Endometrium (tissue), 2 donors: ENCODE measurements around the gene G0S2.

Experiments
- FAIRE-seq: peaks from 2 replicates; lab custom pipeline; 2012; peaks lifted over from hg19 to GRCh38; lab: Jason Lieb, UNC
- donor health status: control.
- donor health status: control.

G0S2 gene

DNA sequence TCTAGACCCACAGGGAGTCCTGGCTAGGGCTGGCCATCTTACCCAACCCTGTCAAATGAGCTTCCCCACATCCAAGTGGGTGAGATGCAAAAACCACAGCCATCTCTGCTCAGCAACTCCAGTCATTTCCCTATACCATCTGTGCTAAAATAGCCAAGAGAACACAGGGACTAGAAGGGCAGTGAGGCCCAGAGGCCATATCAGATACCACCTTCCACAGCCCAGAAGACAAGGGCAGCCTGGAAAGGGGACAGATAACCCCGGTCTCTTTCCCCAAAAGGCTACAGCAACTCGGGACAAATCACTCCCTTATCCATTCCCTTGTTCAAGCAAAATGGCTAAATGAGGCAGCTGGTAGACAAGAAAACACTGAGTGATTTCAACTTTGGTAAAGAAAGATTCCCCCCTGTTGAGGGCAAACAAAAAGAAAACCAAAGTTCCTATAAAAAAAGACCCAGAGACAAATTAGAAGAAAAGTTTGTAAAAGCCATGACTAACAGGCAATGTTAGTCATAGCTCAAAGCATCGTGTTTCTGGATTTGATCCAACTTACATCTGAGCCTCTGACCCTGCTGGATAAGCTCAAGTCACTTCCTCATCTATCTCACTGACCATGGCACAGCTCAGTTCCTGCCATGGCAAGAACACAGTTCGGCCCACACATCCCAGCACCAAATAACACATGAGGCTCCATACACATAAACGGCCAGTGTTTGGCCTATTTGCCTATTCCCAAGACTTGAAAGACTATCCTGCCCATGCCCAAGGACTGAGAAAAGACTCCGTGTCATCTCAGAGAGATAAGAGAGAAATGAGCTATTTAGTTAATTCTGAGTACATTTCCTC, 26.1 kb upstream of the G0S2 start:
- FAIRE-seq: no peak

DNA sequence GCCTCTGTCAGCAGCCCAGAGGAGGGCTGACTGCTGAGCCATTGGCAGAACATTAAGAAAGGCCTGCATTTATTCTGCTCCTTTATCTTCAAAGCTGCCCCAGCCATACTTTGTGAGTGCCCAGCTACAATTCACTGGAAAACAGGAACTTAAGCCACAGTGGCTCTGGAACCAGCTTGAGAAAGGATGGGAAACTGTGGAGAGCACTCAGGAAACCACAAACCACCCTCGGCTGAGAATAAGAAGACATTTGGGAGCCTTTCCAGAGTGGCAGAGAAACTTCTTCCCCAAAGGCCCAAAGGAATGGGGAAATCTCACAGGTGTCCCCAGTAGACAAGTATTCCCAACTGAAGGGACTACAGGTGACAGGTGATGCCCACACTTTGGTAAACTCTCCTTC, 24.8 kb upstream of the G0S2 start:
- FAIRE-seq: no peak

DNA sequence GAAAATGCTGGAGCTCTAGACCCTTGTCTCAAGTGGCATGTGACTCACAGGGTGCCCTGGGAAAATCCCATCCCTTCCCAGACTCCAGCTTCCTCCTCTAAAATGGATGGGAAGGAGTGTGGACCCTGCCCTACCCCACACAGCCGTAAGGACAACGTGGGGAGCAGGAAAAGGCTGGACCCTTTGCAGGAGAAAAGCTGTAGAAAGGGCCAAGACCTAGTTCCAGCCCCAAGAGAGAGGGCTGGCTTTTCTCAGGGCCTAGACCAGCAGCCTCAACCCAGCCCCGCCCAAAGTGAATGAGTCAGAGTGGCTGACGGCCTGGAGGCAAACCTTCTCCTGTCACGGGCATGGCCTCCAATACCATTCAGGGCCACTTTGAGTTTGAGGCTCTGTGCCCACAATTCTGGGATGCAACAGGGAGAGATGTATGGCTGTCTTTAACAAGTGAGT, 24.0 kb upstream of the G0S2 start:
- no peak for FAIRE-seq

DNA sequence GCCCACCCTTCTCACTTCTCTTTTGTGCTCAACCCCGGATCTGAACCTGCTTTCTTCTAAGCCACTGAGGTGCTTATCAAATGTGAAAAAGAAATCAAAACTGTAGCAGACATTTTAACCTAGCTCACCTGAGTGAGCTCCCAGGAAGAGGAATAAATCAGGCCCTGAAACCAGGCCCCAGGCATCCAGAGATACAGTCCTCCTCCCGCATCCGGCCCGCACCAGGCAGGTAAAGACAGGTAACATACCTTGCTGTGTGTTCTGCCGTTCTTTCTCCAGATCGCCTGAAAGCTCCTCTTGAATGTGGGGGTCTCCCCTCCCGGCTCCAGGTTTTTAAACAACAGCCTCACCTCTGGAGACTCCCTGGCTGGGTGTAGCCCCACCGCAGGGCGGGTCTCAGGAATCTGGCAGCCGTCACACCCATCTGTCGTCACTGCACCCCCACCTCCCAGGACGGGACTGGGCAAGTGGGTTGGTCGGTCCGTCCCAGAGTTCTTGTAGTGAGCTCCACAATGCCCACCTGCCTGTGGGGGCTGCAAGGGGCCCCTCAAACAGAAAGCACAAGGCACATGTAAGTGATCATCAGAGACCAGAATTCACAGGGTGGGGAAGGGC, 23.0 kb upstream of the G0S2 start, which contains the start of gene LAMB3:
TSS of gene LAMB3 (minus strand) at position 305 of the 615 bp plus-strand sequence. CDS start 1,481 bp downstream, outside the sequence.
- FAIRE-seq: no peak

DNA sequence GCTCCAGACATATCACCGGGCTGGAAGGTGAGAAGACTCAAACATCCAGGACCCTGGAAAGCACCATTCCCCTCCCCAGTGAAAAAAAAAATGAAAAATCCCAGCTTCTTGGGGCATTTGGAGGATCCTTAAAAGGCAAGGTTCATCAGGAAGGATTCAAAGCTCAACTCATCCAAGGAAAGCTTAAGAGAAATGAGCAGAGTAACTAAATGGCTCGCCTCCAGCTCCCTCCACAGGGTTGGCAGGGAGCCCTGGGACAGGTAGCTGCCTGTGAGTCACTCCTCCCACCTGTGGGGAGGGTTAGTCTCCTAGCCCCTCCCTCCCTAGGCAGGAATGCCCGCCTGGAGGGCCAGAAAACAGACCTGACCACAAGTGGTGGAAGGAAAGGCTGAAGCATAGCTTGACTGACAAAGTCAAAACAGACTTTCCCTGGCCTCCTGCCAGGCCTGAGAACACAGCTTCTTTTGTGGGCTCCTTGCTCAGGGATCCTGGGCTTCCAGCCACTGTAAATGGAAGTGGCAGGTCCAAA, 22.3 kb upstream of the G0S2 start:
- no peak for FAIRE-seq

DNA sequence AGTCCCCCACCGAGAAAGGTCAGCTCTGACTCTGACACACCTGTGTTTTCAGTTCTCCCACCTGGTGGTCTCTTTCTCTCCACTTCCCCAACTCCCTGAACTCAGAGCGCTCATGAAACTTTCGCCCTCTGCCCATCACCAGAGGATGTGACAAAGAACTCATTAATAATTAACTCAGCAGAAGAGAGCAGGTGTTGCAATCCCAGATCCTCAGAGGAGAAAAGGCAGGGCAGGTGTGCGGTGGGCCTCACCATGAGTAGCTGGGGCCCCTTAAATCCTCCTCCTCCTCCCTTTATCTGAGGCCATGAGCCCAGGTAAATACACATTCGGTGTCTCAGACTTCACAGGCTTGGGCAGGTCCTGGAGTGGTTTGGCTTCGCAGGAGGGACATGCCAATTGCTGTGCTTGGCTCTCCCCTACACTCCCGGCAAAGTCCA, 21.3 kb upstream of the G0S2 start:
- no peak for FAIRE-seq

DNA sequence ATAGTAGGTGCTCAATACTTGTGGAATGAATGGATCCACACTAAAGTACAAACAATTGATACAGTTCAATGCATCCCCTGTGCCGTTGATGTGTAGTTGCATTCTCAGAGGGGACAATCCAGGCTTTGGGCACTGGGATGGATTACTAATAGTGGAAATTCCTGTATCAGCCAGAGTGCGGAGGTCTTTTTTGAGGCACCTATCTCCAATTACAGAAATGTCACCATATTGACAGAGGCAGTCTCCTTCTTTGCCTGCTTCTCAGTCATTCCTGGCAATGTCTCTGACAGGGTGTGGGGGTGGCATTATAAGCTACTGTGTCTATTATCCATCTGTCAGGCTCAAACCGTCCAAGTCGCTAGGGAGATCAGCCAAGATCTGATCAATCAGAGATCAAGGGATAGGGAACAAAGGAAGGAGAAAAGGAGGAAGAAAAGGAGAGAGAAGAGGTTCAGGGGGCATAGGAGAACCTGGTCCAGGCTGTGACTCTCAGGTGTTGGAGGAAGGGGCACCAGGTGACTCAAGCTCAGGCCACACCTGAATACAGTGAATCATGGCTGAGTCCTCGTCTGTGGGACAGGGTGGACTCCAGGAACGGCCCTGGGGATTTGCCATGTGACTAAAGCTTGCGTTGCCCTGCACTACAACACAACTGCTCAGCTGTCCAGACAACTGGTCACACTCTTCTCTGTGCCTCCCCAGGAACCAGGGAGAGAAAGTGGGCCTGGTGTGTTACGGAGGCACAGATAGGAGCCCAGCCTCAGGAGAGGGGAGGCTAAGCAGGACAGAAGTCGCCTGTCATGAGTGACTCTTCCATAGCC, 19.6 kb upstream of the G0S2 start:
- FAIRE-seq: no peak

DNA sequence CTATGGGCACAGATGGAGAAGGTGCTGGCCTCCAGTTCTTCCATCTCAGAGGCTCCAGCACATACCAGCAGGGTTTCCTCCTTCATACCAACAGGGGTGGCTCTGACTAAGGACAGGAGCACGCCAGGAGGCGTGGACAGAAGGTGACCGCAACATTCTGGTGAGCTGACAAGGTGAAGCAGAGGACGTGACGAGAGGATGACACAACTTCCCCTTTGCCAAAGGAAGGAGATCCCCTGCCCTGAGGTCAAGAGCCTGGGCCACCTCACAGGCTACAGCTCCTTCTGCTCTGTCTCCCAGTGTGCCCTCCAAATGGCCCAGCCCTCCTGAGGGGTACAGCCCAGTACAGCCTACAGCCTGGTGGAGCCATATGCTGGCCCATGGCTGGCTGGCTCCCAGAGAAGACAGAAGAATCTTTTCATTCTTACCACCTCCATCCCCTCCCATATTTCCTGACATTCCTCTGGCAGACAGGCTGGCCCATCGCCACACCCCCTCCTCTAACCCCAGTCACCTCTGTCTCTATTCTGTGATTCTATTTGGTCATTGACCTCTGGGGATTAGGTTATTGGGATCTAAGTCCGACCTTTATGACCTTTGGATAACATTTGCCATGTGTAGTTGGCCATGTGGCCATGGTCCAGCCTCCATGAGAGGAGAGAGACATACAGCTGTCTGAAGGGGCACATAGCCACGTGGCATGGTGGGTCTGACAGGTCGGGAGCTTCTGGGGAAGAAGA, 17.9 kb upstream of the G0S2 start:
- no peak for FAIRE-seq

DNA sequence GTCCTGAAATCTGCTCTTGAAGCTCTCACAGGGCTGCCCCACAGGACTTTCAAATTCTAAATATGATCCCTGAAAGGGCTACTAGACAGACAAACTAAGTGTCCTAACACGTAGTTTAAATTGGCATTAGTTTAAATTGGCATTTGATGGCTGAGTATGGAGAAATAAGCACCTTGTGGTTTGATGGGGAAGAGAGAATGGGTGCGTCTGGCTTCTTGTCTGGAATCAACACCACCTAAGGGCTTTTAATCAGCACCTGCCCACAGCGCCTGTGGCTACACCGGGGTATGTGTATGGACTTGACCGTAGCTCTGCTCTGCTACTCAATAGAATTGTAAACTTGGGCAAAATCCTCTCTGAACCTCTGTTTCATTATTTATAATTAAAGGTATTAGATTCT, 17.3 kb upstream of the G0S2 start:
- FAIRE-seq: no peak

DNA sequence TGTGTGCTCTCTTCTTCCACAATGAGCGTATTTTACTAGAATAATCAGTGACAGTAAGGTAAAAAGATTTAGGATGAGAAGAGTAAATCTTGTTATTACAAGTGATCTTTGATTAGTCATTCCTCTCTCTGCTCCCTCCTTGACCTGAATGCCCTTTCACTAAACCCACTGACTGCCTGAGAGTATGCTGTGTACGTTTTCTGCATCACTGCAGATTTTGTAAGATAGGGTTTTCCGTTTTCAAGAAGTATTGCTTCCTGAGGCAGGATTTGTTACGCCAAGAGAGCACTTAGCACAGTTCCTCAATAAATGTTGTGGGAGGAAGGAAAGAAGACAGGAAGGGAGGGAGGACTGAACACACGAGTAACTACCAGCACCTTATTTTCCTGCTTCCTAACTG, 15.3 kb upstream of the G0S2 start:
- FAIRE-seq: no peak

DNA sequence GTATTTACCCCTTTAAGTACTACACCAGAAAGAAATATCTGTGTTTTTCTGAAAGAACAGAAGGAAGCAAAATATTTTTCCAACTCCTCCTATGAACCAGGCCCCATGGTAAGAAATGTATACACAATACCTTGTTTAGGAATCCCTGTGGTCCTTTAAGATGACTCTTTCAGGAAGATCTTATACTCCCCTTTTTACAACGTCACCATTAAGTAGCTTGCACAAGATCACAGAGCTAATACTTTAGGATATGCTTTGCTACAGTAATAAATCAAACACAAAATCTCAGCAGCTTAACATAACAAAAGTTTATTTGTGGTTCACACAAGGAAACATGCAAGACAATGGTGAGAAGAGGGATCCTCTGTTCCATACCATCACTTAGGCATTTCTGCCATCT, 14.1 kb upstream of the G0S2 start:
- no peak for FAIRE-seq

DNA sequence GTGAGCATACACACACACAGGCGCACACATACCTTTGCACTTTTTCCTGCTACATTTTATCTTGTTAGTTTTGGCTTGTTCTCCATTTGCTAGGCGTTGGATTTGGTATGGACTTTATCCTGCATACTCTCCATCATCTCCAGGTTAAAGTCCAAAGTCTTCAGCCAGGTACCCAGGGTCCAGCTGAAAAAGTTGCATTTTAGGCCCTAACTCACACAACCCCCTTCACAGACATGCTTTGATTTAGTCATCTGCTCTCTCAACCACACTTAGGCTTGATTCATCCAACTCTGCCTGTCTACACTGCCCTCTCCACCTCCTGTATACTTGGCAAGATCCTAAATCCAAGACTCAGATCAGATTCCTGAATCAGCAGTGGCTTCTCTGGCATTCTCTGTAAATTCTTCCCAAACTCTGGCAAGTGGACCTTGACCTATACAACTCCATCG, 12.3 kb upstream of the G0S2 start:
- no peak for FAIRE-seq

DNA sequence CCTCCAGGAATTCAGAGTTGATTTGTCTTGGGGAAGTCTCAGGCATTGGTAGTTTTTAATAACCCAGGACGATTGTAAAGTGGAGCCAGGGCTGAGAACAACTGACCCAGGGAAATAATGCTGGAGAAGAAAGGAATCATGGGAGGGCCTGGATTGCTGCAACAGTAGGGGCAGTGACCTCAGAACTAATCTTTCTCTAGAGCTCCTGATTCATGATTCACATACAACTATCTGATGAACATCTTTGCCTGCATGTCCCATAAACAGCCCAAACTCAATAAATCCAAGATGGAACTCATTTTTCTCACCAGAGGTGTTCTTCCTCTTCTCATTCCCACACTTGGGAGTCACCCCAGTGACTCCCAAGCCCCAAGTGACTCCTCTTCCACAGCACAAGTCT, 8.1 kb upstream of the G0S2 start:
- no peak for FAIRE-seq

DNA sequence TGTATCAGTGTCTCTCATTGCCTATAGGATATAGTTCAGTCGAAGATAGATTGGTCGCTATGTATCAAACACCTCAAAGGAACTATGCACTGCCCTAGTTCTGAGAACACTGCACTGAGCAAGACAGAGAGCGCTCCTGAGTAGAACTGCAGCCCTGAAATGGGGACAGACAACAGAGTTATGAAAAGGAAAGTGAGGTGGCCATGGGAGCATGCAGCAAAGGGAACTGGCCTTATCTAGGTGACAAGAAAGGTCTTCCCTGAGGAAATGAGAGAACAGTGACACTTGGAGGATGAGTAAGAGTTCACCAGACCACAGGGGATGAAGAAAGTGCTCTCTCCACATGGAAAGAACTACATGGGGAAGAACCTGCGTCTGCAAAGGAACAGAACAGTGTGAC, 7.5 kb upstream of the G0S2 start:
- FAIRE-seq: no peak

DNA sequence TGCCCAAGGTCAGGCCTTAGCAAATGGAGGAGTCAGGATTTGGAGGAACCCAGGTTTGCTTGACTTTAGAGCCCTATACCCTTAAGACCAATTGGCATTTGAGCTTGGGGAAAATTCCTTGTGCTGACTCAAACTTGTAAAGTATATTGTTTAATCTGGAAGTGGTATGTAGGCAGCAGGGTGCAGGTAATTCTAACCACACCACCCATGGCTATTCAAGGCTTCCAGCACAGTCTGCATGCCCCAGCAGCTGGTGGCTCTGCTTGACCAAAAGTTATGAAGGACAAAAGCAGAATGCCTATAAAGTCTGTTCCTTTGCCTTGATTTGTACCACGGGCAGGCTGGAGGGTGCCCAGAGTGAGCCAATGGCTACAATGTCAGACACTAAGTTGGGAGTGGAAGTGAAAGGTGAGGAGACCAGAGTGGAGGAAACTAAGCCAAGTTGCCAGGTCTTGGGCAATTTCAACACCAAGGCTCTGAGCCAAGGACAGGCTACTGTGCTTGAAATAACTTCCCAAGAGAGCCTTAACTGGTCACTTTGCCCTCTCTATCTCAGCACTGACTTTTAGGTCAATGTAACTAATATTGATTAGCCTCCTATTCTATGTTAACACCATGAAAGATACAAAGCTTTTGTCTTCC, 4.7 kb upstream of the G0S2 start:
- no peak for FAIRE-seq

DNA sequence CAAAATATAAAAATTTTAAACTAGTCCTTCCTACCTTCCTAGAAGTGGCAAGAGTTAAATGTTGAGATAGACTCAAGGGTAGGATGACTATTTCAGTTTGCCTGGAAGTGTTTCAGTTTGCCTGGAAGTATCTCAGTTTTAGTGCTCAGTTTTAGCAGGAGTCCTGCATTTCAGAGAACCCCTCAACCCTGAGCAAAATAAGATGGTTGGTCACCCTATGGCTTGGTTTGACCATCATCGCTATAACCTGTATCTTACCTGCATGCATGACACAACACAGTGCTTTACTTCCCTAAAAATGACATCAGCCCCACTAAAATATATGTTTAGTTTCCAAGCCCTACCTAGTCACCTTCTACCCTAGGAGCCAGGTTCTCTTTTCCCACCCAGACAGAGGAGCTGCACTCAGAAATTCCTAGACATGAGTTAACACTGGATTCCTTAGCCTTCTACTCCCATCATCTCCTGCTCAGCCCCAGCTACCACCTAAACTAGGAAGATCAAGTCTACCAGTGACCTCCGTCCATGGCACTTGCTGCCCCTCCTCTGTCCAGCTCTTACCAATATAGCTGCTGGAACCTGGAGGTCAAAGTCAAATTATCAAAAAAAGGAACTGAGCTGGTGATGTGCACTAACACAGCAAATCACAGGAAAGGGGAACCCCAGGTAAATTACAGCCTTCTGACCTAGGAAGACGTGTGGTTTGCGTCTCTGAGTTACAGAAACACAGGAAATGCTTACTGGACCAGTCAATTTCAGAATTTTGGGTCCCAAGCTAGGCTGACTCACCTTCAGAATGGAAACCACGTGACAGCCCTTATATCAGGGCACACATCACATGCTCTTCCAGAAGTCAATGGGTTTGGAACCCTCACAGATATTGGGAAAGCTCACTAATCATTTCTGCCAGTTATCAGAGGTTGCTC, 2.2 kb upstream of the G0S2 start:
- no peak for FAIRE-seq

DNA sequence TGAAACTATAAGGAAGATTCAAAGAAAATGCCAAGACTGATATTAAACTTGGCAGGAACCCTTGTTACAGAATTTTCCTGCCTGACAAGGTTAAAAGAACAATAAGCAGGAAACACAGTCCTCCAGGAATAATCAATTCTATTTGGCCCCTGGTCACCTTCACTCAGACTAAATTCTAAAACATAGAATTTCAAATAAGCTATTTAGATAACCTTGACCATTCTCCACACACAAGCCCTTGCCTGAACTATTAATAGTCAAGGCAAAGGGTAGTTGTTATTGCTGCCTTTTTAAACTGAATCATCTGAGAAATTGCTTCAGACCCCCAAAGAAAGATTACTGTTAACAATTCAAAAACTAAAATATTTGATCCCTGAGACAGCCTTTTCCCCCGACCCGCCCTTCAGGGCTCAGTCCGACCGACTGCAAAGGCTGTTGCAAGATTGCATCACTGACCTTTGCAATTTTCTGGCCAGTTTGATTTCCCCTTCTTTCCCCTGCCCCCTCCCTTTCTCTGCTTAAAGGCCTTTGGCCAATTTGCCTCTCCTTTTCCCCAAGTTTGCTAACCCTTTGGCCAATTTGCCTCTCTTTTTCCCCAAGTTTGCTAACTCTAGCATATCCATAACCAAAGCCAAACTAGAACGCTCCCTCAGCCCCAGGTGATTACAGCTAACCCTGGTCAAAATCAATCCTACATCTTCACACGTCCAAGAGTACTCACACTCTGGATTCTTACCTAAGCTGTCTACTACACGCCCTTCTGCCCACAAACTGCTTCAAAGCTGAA, 1.4 kb upstream of the G0S2 start:
- no peak for FAIRE-seq

DNA sequence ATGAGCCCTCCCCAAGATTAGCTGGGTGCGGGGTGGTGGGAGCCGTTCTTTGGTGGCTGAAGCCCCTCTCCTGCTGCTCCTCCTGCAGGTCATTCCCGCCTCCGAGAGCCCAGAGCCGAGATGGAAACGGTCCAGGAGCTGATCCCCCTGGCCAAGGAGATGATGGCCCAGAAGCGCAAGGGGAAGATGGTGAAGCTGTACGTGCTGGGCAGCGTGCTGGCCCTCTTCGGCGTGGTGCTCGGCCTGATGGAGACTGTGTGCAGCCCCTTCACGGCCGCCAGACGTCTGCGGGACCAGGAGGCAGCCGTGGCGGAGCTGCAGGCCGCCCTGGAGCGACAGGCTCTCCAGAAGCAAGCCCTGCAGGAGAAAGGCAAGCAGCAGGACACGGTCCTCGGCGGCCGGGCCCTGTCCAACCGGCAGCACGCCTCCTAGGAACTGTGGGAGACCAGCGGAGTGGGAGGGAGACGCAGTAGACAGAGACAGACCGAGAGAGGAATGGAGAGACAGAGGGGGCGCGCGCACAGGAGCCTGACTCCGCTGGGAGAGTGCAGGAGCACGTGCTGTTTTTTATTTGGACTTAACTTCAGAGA, 448 bp downstream of the G0S2 start:
- FAIRE-seq: no peak

DNA sequence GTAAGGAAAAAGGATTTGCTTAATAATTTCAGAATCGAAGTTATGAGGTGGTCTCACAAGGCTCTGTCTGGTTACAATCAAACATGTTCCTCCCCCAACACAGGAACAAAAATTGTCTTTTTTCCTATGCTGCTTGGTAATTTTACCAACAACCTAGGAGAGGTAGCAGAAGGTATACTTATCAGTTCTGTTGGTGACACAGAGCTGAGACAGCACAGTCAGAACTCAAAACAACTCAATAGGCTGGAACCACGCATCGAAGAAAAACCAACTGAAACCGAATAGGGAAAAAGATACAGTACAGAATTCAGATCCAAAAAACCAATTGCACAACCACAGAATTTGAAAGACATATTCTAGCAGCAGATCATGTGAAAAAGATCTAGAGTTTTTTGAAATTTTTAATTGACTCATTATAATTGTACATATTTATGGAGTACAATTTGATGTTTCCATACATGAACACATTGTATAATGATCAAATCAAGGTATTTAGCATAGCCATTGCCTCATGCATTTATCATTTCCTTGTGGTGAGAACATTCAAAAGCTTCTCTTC, 3.8 kb downstream of the G0S2 start:
- FAIRE-seq: no peak
